Muscle of leg (tissue), 11 donors: ENCODE measurements around the gene ADAMTS3. TPM values are rescaled to one million over a fixed set of nuclear protein-coding genes. Genes with fewer than 3 reads are reported as not detected.
"Not testable (repeated sequence)": the region's sequence is repeated elsewhere in the genome, so short reads cannot be mapped to it uniquely, and the experiment has no call there.

Source experiments
- DNase-seq: peaks from one replicate; pipeline ENCODE4 v3.0.0; 2013
- H3K27ac ChIP-seq: one replicate; pipeline ENCODE4 v1.5.1; 2013; ENCODE audit warnings: mild to moderate bottlenecking, low read length, control low read depth
- H3K27me3 ChIP-seq: one replicate; pipeline ENCODE4 v1.6.1; 2013; ENCODE audit warnings: low read length; ENCODE audit not compliant: control insufficient read depth, insufficient read depth
- H3K36me3 ChIP-seq: one replicate; pipeline ENCODE4 v1.6.1; 2013; ENCODE audit warnings: low read length; ENCODE audit not compliant: control insufficient read depth, insufficient read depth
- H3K4me1 ChIP-seq: one replicate; pipeline ENCODE4 v1.6.1; 2013; ENCODE audit warnings: low read length; ENCODE audit not compliant: control insufficient read depth, insufficient read depth
- H3K4me3 ChIP-seq: one replicate; pipeline ENCODE4 v1.5.1; 2013; ENCODE audit warnings: low read length, control low read depth
- H3K9me3 ChIP-seq: replicated peaks from 2 replicates; pipeline ENCODE4 v1.6.1; 2013; ENCODE audit warnings: low read depth, low read length; ENCODE audit not compliant: control insufficient read depth
- WGBS: methylation state at CpG from one replicate; pipeline ENCODE4 v1.1.5; 2013; ENCODE audit warnings: missing lambda C conversion rate; ENCODE audit not compliant: insufficient coverage; 5-methylcytosine and 5-hydroxymethylcytosine counted together
- polyA plus RNA-seq, 8 donors: library from polyadenylated mRNA; unstranded; fragments of 120-200 nt; gene quantifications; one replicate each; pipeline versions ENCODE4 v1.2.1 to v1.2.3, GENCODE V29; 2013; ENCODE audit warnings: inconsistent platforms in 1 of 8, low replicate concordance in 1 of 8; ENCODE audit not compliant: insufficient read length in 8 of 8, insufficient read depth in 1 of 8
- total RNA-seq: library from RNA; stranded (reverse); fragments of 120-200 nt; gene quantifications from one replicate; pipeline ENCODE4 v1.2.4, GENCODE V29; 2013

Gene ADAMTS3
- total and polyA plus RNA-seq, 9 donors = 1.6 to 6.9 (median 3.7) TPM

GRCh38 chr4:72553540-72554337 is 15.3 kb downstream of the ADAMTS3 start:
- DNase-seq = no peak
- no peaks in the 10 kb centered on the region for H3K27me3 ChIP-seq
- H3K36me3 ChIP-seq = no peaks in the 10 kb centered on the region
- no peak overlapping the region for H3K27ac ChIP-seq
- no CpG with 5 or more reads among the region's 1 CpG for WGBS
- no peak overlapping the region for H3K4me3 ChIP-seq
- H3K9me3 ChIP-seq = no peaks in the 10 kb centered on the region
- H3K4me1 ChIP-seq = no peaks in the 10 kb centered on the region

GRCh38 chr4:72552447-72552846 is 16.6 kb downstream of the ADAMTS3 start:
- H3K36me3 ChIP-seq = no peaks in the 10 kb centered on the region
- no peak for DNase-seq
- H3K4me1 ChIP-seq = no peaks in the 10 kb centered on the region
- no peaks in the 10 kb centered on the region for H3K9me3 ChIP-seq
- WGBS = 100% methylated on average over 1 of the region's 2 CpGs
- H3K4me3 ChIP-seq = no peak overlapping the region
- H3K27ac ChIP-seq = no peak overlapping the region
- H3K27me3 ChIP-seq = no peaks in the 10 kb centered on the region

DNA sequence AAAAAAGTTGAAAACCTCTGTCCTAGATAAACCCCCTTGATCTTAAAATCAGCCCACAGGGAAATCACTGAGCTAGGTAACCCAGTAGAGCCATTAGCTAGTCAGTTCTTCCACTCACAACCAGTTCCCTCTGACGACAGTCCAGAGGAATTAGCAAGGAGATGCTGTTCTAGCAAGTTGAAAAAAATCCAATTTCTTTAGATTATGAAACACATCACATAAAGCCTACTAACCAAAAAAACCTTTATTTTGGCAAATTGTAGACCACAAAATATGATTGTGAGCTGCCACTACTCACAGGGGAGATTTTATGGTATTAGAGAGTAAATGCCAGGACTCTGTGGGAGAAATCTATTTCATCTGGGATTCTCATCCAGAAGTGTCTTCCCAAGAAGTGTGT is 22.6 kb downstream of the ADAMTS3 start:
- H3K36me3 ChIP-seq = no peaks in the 10 kb centered on the region
- DNase-seq = no peak
- H3K9me3 ChIP-seq = no peaks in the 10 kb centered on the region
- H3K4me3 ChIP-seq = no peak overlapping the region
- H3K27ac ChIP-seq = no peak overlapping the region
- no peaks in the 10 kb centered on the region for H3K4me1 ChIP-seq
- no peaks in the 10 kb centered on the region for H3K27me3 ChIP-seq
- no CpG with 5 or more reads among the region's 1 CpG for WGBS

GRCh38 chr4:72540694-72541093 is 28.3 kb downstream of the ADAMTS3 start:
- not testable (repeated sequence) for H3K27ac ChIP-seq
- 64% methylated on average over 1 of the region's 1 CpG for WGBS

DNA sequence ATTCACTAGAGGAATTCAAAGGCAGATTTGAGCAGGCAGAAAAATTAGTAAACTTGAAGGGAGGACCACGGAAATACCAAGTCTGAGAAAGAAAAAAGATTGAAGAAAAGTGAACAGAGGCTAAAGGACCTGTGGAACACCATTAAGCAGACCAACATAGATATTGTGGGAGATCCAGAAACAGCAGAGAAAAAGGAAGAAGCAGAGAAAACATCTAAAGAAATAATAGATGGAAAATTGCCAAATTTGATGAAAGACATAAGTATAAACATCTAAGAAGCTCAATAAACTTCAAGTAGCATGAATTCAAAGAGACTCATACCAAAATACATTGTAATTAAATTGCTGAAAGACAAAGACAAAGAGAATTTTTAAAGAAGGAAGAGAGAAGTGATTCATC is 31.0 kb downstream of the ADAMTS3 start:
- Histone ChIP-seq H3K4me1 (no peaks in the 10 kb centered on the region), H3K36me3 (no peaks in the 10 kb centered on the region), H3K27ac (no peak overlapping the region), H3K4me3 (no peak overlapping the region), H3K9me3 (no peaks in the 10 kb centered on the region), H3K27me3 (no peaks in the 10 kb centered on the region)
- no peak for DNase-seq
- WGBS = no CpG with 5 or more reads among the region's 1 CpG

More at GRCh38 chr4:72540694-72541093, 28.3 kb downstream of the ADAMTS3 start:
- H3K4me1 ChIP-seq, H3K4me3 ChIP-seq, DNase-seq, H3K36me3 ChIP-seq, H3K27me3 ChIP-seq, H3K9me3 ChIP-seq: not testable (repeated sequence)

DNA sequence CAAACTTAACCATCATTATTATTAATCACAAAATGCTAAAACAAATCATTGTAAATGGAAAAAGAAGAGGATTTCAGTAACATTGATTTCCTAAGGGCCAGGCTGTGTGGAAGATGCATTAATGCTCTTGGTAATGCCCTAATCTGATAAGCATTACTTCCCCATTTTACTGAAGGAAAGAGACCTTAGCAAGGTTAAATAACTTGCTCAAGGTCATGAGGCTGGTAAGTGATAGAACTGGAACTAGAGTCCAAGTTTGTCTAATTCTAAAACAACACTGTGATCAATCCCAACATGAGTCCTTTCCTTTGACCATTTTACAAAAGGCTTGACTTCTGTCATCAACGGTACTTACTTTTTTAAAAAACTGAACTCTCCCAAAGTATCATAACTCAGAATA is 32.6 kb downstream of the ADAMTS3 start:
- DNase-seq = no peak
- Histone ChIP-seq H3K4me1 (no peaks in the 10 kb centered on the region), H3K27me3 (no peaks in the 10 kb centered on the region), H3K9me3 (no peaks in the 10 kb centered on the region), H3K27ac (no peak overlapping the region), H3K4me3 (no peak overlapping the region), H3K36me3 (no peaks in the 10 kb centered on the region)
- no CpG with 5 or more reads among the region's 1 CpG for WGBS

- WGBS = 100% methylated on average over 1 of the region's 1 CpG
- Histone ChIP-seq H3K9me3 (no peaks in the 10 kb centered on the region), H3K4me3 (no peak overlapping the region), H3K27me3 (no peaks in the 10 kb centered on the region), H3K36me3 (no peaks in the 10 kb centered on the region), H3K4me1 (no peaks in the 10 kb centered on the region), H3K27ac (no peak overlapping the region)
- DNase-seq = no peak
Observed at GRCh38 chr4:72531768-72532290, 37.2 kb downstream of the ADAMTS3 start.

DNA sequence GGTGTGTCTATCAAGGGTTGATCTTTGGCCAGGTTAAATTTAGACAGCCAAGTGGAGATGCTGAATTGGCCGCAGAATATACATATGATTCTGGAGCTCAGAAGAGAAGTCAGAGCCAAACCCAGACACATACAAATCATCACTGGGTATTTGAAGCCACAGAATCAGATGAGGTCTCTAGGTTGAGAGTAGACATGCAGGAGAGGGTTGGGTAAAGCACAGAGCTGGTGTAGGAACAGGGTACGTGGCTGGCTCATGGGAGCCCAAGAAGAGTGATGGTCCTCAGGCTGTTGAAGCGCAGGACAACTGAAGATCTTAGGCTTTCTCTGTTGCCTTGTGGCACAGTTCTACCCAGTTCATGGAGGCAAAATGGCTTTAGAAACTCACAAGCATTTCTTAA is 37.7 kb downstream of the ADAMTS3 start:
- no peak overlapping the region for H3K27ac ChIP-seq
- H3K36me3 ChIP-seq = no peaks in the 10 kb centered on the region
- no peaks in the 10 kb centered on the region for H3K27me3 ChIP-seq
- H3K4me3 ChIP-seq = no peak overlapping the region
- no peaks in the 10 kb centered on the region for H3K4me1 ChIP-seq
- 100% methylated on average over 2 of the region's 3 CpGs for WGBS
- no peak for DNase-seq
- H3K9me3 ChIP-seq = no peaks in the 10 kb centered on the region

DNA sequence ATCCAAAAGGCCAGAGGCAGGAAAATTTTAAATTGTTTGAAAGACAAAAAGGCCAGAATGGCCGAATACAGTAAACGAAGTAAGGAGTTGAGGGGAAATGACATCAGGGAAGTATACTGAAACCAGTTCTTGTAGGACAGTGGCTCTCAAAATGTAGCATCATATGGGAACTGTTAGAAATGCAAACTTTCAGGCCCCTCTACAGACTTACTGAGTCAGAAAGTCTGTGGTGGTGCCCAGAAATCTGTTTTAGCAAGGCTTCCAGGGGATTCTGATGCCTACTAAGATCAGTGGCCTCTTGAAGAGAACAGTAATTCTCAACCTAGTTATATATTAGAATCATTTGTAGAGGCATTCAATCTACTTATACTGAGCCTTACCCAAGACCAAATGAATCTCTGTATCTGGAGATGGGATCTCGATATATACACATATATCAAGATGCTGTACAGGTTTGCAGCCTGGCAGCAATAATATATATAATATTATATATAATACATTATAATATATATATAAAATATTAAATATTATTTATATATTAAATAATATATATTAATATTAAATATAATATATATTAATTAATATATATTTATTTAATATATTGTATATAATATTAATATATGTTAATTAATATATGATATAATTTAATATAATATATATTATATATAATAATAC is 39.7 kb downstream of the ADAMTS3 start:
- Histone ChIP-seq H3K27me3 (no peaks in the 10 kb centered on the region), H3K36me3 (no peaks in the 10 kb centered on the region), H3K4me3 (no peak overlapping the region), H3K9me3 (no peaks in the 10 kb centered on the region), H3K4me1 (peaks cover 7% of the 10 kb centered on the region), H3K27ac (no peak overlapping the region)
- no peak for DNase-seq
- WGBS = 100% methylated on average over 2 of the region's 3 CpGs

- H3K36me3 ChIP-seq = no peaks in the 10 kb centered on the region
- H3K9me3 ChIP-seq = no peaks in the 10 kb centered on the region
- no peak for DNase-seq
- no peak overlapping the region for H3K4me3 ChIP-seq
- no peak overlapping the region for H3K27ac ChIP-seq
- peaks cover 7% of the 10 kb centered on the region for H3K4me1 ChIP-seq
- WGBS = 70% methylated on average over 1 of the region's 2 CpGs
- H3K27me3 ChIP-seq = no peaks in the 10 kb centered on the region
Observed at GRCh38 chr4:72527038-72527646, 41.9 kb downstream of the ADAMTS3 start.
